ENCODE results near the gene STRA6.

- TF ChIP-seq CTCF (IDR thresholded peaks at IDR 0.05; ENCODE audit: borderline replicate concordance, extremely low read depth, low read length, poor library complexity, severe bottlenecking) = no peak
- no peak for TF ChIP-seq EZH2 (IDR thresholded peaks at IDR 0.05; ENCODE audit: borderline replicate concordance, low read depth, low read length, severe bottlenecking)
These were observed 44.4 kb downstream of the STRA6 start for GRCh38 chr15:74157868-74158827.

Data from DND-41 (cell line).